Mucosa of descending colon (tissue), 3 donors: ENCODE data around the gene PRKAR2A. TPM values are rescaled to one million over a fixed set of nuclear protein-coding genes. Genes with fewer than 3 reads are reported as not detected.

ENCODE experiments used
- ATAC-seq: fragments of 200-7000 bp; cut with Tn5 transposase; one replicate; pipeline ENCODE4 v1.9.1; 2020; ENCODE audit warnings: mild to moderate bottlenecking, moderate library complexity
- DNase-seq, 3 donors: peaks; one replicate each; pipeline ENCODE4 v3.0.0-alpha.2; 2020
- H3K36me3 ChIP-seq: fragments of 200-600 bp; one replicate; pipeline ENCODE4 v1.8.0; 2021; ENCODE audit warnings: low read depth, mild to moderate bottlenecking
- H3K4me1 ChIP-seq: fragments of 200-600 bp; one replicate; pipeline ENCODE4 v1.8.0; 2021; ENCODE audit warnings: low read depth, mild to moderate bottlenecking
- H3K4me3 ChIP-seq: fragments of 200-600 bp; one replicate; pipeline ENCODE4 v1.8.0; 2021; ENCODE audit warnings: mild to moderate bottlenecking
- H3K9me3 ChIP-seq: fragments of 200-600 bp; one replicate; pipeline ENCODE4 v1.8.0; 2021; ENCODE audit warnings: mild to moderate bottlenecking
- CTCF ChIP-seq: fragments of 200-600 bp; IDR thresholded peaks from one replicate; pipeline ENCODE4 v1.8.0; 2022; ENCODE audit warnings: antibody characterized with exemption, mild to moderate bottlenecking
- intact Hi-C, 2 donors: fragments of 100-400 bp; cut with DNase I in 1 of 2; cut with micrococcal nuclease in 1 of 2; formaldehyde crosslinking; loops; one replicate each; pipeline versions ENCODE4 v1.11.0 to v1.11.1; 2022; cut with DNase I, micrococcal nuclease
- total RNA-seq, 3 donors: library from RNA; stranded (reverse); fragmentation: NEBNext Ultra II Directional in 2 of 3; extraction: Animal tissue kit (Norgen Biotek cat#: 25700) in 2 of 3; gene quantifications; one replicate each; pipeline versions ENCODE4 v1.2.1 to v1.2.4, GENCODE V29; 2021 to 2023
- donor health status: DM: no; HTN: no; CAD: no; lungs with moderate emphysema.
- donor health status: DM: no; HTN: no; CAD: no.
- donor health status: DM: no; HTN: yes; CAD: no.

Gene PRKAR2A
- total RNA-seq, 3 donors from 2014 or later: 53.3 to 76.3 (median 55.6) TPM

DNA sequence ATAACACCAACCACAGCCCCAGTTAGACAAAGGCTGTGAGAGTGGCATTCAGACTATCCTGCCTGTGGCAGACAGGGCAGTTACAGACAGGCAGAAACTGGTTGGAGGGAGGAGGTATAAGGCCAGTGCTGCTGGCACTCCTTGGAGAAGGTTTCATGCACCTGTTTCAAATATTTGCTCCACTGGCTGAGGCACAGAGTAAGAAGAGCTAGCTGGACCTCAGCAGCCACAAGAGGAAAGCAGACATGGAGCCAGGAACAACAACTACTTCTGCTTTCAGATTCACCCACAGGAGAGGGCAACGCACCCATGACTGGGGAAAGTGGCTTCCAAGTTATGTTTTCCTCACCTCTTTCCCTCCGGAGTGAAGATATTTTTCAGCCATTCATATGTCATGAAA is 11.5 kb upstream of the PRKAR2A start:
- Histone ChIP-seq H3K4me1 (peaks cover 14% of the 10 kb centered on the region), H3K4me3 (no peak overlapping the region), H3K9me3 (no peaks in the 10 kb centered on the region), H3K36me3 (no peaks in the 10 kb centered on the region)
- intact Hi-C loops: no loop called here
- TF ChIP-seq CTCF: no peak
- no peak for DNase-seq
- ATAC-seq: no peak

DNA sequence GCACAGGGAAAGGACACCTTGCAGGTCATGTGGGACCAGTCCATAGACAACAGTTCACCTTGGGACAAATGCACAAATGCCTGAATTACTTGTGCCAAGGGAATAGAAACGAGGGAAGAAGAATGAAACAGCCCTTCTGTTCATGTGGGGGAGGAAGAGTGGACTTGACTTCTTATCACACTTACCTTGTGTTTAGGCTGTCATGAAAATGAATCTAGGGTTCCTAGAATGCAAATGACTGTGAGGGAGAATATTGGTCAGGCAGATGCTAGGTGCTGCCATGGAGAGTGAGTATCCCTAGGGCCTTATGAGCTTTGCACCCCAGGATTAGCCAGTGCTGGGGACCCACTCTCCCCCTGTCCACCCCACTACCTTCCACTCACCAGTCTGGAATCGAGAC is 11.0 kb upstream of the PRKAR2A start:
- DNase-seq (no peak), ATAC-seq (no peak)
- no peaks in the 10 kb centered on the region for H3K9me3 ChIP-seq
- no peak overlapping the region for H3K4me3 ChIP-seq
- intact Hi-C loops: no loop called here
- peaks cover 19% of the 10 kb centered on the region for H3K4me1 ChIP-seq
- H3K36me3 ChIP-seq: no peaks in the 10 kb centered on the region
- TF ChIP-seq CTCF: no peak

DNA sequence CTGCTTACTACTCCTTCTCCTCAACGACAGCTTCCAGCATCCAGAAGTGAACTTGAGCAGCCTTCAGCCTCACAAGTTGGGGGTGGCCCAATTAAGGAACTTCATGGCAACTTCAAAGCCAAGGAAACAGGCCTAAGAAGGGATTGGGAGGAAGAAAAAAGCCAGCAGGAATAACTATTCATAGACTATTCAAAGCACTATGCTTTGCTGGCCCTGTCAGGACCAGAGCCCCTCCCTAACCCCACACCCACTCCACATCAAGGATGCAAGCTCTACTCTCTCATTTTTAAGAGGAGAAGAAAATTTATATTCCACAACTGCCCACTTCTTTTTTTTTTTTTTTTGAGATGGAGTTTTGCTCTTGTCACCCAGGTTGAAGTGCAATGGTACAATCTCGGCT is 10.0 kb upstream of the PRKAR2A start:
- intact Hi-C loops: no loop called here
- Histone ChIP-seq H3K9me3 (no peaks in the 10 kb centered on the region), H3K4me1 (peaks cover 19% of the 10 kb centered on the region), H3K4me3 (no peak overlapping the region), H3K36me3 (no peaks in the 10 kb centered on the region)
- ATAC-seq (no peak), DNase-seq (no peak)
- TF ChIP-seq CTCF: no peak

DNA sequence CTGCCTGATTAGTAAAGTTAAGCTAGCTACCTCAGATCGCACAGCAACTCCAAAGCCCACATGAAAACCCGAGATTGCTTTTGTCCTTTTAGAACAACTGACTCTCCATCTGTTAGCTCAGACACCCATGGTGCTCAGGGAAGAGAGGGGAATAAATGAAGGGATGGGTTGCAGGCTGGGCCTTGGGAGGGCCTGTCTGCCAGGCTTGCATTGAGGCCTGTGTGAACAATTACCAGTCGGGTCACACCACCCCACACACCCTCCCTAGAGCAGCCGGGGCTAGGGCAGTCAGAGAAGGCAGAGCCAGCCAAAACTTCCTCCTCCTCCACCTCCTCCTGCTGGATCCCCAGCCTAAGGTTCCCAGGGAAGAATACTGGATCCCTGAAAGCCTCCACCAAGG is 8.8 kb upstream of the PRKAR2A start:
- no peaks in the 10 kb centered on the region for H3K36me3 ChIP-seq
- no peak overlapping the region for H3K4me3 ChIP-seq
- peak; percentile 67 for ATAC-seq
- intact Hi-C loops: no loop called here
- no peak for TF ChIP-seq CTCF
- peak in 2 of 3 donors; percentile 57 to 60 for DNase-seq
- H3K4me1 ChIP-seq: peaks cover 19% of the 10 kb centered on the region
- no peaks in the 10 kb centered on the region for H3K9me3 ChIP-seq

GRCh38 chr3:48855681-48856447 is 8.2 kb upstream of the PRKAR2A start:
- peak; percentile 71 for ATAC-seq
- intact Hi-C loops: no loop called here
- Histone ChIP-seq H3K36me3 (no peaks in the 10 kb centered on the region), H3K4me3 (no peak overlapping the region), H3K4me1 (peaks cover 19% of the 10 kb centered on the region), H3K9me3 (no peaks in the 10 kb centered on the region)
- DNase-seq: peak in 1 of 3 donors; percentile 31
- no peak for TF ChIP-seq CTCF
